ENCODE data around the gene KCNJ9. TPM values are rescaled to one million over a fixed set of nuclear protein-coding genes. Genes with fewer than 3 reads are reported as not detected.

The KCNJ9 gene
- total RNA-seq, 1 experiment from 2014 or later, result 0.09 TPM

DNA sequence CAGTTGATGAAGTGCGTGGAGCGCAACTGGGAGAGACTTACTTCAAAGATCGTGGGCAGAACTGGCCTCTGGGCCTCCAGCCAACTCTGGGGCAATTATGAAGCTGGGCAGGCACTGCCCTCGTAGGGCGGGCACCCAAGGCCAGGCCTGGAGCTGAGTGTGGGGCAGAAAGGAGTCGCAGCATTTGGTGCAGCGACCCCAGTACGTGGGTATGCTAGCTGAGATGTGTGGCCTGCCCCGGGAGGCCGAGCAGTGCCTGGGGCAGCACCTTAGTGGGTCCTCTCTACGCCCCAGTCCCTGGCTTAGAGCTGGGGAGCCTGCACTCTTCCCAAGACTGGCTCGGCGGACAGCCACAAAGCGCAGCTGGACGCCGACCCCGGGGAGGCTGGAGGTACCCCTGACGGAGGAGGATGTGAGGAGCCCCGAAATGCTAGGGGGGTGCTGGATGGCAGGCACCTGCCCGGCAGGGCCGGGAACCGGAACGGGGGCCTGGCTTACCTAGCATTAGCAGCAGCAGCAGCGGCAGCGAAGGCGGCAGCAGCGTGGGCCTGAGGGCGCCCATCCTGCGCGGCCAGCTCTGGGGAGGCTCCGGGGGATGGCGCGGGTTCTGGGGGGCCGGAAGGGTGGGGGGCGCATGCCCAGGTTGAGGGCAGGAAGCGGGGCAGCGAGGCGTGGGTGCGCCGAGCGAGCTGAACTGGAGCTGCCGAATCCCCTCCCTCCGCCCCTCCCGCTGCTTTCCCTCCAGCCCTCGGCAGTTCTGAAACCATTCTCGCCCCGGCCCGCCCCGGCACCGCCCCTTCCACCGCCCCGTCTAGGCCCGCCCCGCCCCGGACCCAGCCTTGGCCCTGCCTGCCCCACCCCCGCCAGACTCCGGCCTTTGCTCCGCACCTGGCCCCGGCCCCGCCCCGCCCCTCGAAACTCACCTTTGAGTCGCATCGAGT is 16.8 kb downstream of the KCNJ9 start, which contains the start of gene IGSF8:
Gene IGSF8 (minus strand): TSS at position 709 of the 941 bp plus-strand sequence. CDS start 147 bp downstream, at position 562.
- Histone ChIP-seq H3K23ac (ENCODE audit: insufficient read length, low read depth, low read length) (no peak within 1 kb of the TSS), H4K20me1 (ENCODE audit: control insufficient read depth, insufficient read depth, insufficient read length) (no peaks in the 10 kb centered on the region), H3K4me2 (ENCODE audit: insufficient read depth, insufficient read length, low read length) (peak within 1 kb of the TSS; percentile 72), H3K79me2 (ENCODE audit: insufficient read depth, low read length) (peaks cover 3% of the 10 kb centered on the region; the same call in 1 of the 2 replicates), H3K4me1 (ENCODE audit: insufficient read depth, low read length) (peaks cover 19% of the 10 kb centered on the region), H3T11ph (ENCODE audit: low read length) (no peak within 1 kb of the TSS), H3K27me3 (ENCODE audit: insufficient read depth, low read length) (no peaks in the 10 kb centered on the region), H4K5ac (ENCODE audit: insufficient read length, low read depth, low read length) (no peak within 1 kb of the TSS), H4K8ac (replicated peaks; ENCODE audit: insufficient read length, low read depth, low read length) (no peak within 1 kb of the TSS), H3K56ac (ENCODE audit: insufficient read length, low read depth, low read length) (no peak within 1 kb of the TSS), H3K9ac (ENCODE audit: extremely low read depth, insufficient read length, low read length) (peak within 1 kb of the TSS; percentile 45), H3K14ac (ENCODE audit: insufficient read depth, low read length) (0 out of 2 replicates have a peak within 1 kb of the TSS, but pooled peaks have one; percentile 3), H2BK15ac (ENCODE audit: low read depth, low read length) (no peak within 1 kb of the TSS), H2BK5ac (ENCODE audit: insufficient read length, low read length) (no peak within 1 kb of the TSS), H2AFZ (ENCODE audit: low read length) (no peak within 1 kb of the TSS), H2BK20ac (ENCODE audit: low read depth, low read length, poor library complexity, severe bottlenecking) (no peak within 1 kb of the TSS), H2AK5ac (ENCODE audit: insufficient read length, low read length) (no peak within 1 kb of the TSS), H2BK12ac (ENCODE audit: insufficient read length, low read depth, low read length) (no peak within 1 kb of the TSS), H3K27ac (ENCODE audit: insufficient read length, low read depth, low read length) (no peak within 1 kb of the TSS), H3K23me2 (ENCODE audit: insufficient read length, low read depth, low read length, poor library complexity, severe bottlenecking) (peaks cover 12% of the 10 kb centered on the region), H3K9me3 (ENCODE audit: control insufficient read depth, low read depth, low read length) (no peaks in the 10 kb centered on the region), H2BK120ac (ENCODE audit: low read depth, low read length, poor library complexity, severe bottlenecking) (no peak within 1 kb of the TSS), H3K79me1 (ENCODE audit: insufficient read depth, low read depth, low read length, poor library complexity, severe bottlenecking) (no peaks in the 10 kb centered on the region), H3K4ac (ENCODE audit: low read depth, low read length) (no peak within 1 kb of the TSS), H4K91ac (ENCODE audit: insufficient read length, low read depth, low read length) (no peak within 1 kb of the TSS), H3K18ac (ENCODE audit: insufficient read length, low read depth, low read length) (no peak within 1 kb of the TSS)
- H3K27ac Mint-ChIP-seq, result peak within 1 kb of the TSS; percentile 4 to 80 (median 80); a peak in 4 of 7 replicates
- TF ChIP-seq, protein P1, sequence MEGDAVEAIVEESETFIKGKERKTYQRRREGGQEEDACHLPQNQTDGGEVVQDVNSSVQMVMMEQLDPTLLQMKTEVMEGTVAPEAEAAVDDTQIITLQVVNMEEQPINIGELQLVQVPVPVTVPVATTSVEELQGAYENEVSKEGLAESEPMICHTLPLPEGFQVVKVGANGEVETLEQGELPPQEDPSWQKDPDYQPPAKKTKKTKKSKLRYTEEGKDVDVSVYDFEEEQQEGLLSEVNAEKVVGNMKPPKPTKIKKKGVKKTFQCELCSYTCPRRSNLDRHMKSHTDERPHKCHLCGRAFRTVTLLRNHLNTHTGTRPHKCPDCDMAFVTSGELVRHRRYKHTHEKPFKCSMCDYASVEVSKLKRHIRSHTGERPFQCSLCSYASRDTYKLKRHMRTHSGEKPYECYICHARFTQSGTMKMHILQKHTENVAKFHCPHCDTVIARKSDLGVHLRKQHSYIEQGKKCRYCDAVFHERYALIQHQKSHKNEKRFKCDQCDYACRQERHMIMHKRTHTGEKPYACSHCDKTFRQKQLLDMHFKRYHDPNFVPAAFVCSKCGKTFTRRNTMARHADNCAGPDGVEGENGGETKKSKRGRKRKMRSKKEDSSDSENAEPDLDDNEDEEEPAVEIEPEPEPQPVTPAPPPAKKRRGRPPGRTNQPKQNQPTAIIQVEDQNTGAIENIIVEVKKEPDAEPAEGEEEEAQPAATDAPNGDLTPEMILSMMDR (conservative IDR thresholded peaks at IDR 0.05), result no peak
- peaks cover 6% of the 10 kb centered on the region for H3K27me3 Mint-ChIP-seq (ENCODE audit: low read depth)
- H3K4me1 Mint-ChIP-seq, result peaks cover 54 to 55% of the 10 kb centered on the region in 2 experiments
- H3K9me3 Mint-ChIP-seq, result no peaks in the 10 kb centered on the region
- DNase-seq, result peak; percentile 94
- WGBS (ENCODE audit: extremely low coverage, insufficient read length, low lambda C conversion rate), result no CpG with 5 or more reads among the region's 64 CpGs
- peaks cover 0 to 14% (median 13%) of the 10 kb centered on the region in 3 experiments; a peak in 5 of 7 replicates for H3K36me3 Mint-ChIP-seq (ENCODE audit: insufficient read depth in 1 of 3, low read depth in 3 of 3)
- H3K4me3 Mint-ChIP-seq, result peak within 1 kb of the TSS; percentile 75 to 87
